ENCODE results near the gene PSMA6.

DNA sequence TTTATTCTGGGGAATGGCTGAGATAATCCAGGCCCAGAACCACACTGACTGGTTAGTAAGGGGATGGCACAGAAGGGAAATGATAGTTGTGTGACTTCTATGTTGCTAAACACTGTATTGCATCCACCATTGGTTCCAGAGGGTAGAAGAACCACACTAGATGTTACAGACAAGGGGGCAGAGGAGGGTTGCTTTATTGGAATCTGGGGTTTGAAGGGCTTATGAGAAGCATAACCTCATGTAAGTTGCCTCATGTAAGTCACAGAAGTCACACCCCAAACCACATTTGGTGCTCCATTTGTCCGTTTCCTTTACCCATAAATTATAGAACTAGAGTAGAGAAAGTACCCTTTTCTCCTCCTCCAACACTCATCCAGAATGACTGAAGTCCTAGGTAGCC is 5.5 kb upstream of the PSMA6 start:
- TF ChIP-seq CTCF (conservative IDR thresholded peaks at IDR 0.05) (no peak), ZFX (IDR thresholded peaks at IDR 0.05) (no peak)
